ENCODE results near the gene IGF1. TPM values are rescaled to one million over a fixed set of nuclear protein-coding genes. Genes with fewer than 3 reads are reported as not detected.

The IGF1 gene
- polyA plus RNA-seq, 4 donors: 4.5 to 10.0 (median 8.0) TPM; not detected in 1

DNA sequence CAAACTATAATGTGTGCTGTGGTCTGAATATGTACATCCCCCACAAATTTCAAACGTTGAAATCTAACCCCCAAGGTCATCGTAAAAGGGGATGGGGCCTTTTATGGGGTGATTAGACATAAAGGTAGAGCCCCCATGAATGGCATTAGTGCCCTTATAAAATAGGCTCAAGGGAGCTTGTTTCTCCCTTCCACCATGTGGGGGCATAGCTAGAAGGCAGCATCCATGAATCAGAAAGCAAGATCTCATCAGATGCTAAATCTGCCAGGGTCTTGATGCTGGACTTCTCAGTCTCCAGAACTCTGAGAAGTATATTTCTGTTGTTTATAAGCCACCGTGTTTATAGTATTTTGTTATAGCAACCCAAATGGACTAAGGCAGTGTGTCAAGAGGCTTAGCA is 33.4 kb upstream of the IGF1 start:
- no peaks in the 10 kb centered on the region for H3K9me3 ChIP-seq (ENCODE audit: control insufficient read depth in 2 of 2, insufficient read depth in 1 of 2, low read depth in 1 of 2, low read length in 1 of 2)
- peaks cover 0 to 3% (median 0%) of the 10 kb centered on the region in 3 donors for H3K4me1 ChIP-seq (ENCODE audit: control insufficient read depth in 3 of 3, insufficient read depth in 2 of 3, low read depth in 1 of 3, low read length in 2 of 3)
- H3K27ac ChIP-seq (ENCODE audit: low read depth in 1 of 3, low read length in 2 of 3): no peak overlapping the region
- 68 to 86% (median 85%) methylated on average over 3 of the region's 3 CpGs for whole genome bisulfite sequencing, 3 donors
- H3K4me3 ChIP-seq (ENCODE audit: low read depth in 1 of 3, low read length in 3 of 3): no peak overlapping the region
- no peaks in the 10 kb centered on the region for H3K27me3 ChIP-seq (ENCODE audit: control insufficient read depth in 3 of 3, insufficient read depth in 3 of 3, low read length in 3 of 3)
- FAIRE-seq (no peak), DNase-seq (no peak)
- H3K36me3 ChIP-seq (ENCODE audit: control insufficient read depth in 3 of 3, insufficient read depth in 2 of 3, low read depth in 1 of 3, low read length in 3 of 3): no peaks in the 10 kb centered on the region

DNA sequence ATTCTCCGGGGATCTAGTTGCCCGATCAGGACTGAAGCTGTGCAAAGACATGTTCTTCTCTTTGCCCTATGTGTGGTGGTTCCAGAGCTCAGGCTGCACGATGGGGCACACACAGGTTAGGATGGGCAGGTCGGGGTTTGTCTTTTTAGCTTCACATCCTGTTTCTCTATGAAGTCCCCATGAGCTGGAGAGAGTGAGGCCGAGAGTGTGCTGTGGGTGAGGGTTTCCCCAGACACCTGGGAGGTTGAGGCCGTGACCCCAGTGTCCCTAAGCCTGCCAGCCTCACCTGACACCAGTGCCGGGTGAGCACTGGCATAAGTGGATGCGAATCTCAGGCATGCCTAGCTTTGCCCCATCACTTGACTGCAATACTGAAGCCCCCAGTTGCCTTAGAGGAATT is 32.9 kb upstream of the IGF1 start:
- peaks cover 0 to 3% (median 0%) of the 10 kb centered on the region in 3 donors for H3K4me1 ChIP-seq (ENCODE audit: control insufficient read depth in 3 of 3, insufficient read depth in 2 of 3, low read depth in 1 of 3, low read length in 2 of 3)
- no peaks in the 10 kb centered on the region for H3K36me3 ChIP-seq (ENCODE audit: control insufficient read depth in 3 of 3, insufficient read depth in 2 of 3, low read depth in 1 of 3, low read length in 3 of 3)
- no peak overlapping the region for H3K4me3 ChIP-seq (ENCODE audit: low read depth in 1 of 3, low read length in 3 of 3)
- no peaks in the 10 kb centered on the region for H3K9me3 ChIP-seq (ENCODE audit: control insufficient read depth in 2 of 2, insufficient read depth in 1 of 2, low read depth in 1 of 2, low read length in 1 of 2)
- H3K27ac ChIP-seq (ENCODE audit: low read depth in 1 of 3, low read length in 2 of 3): no peak overlapping the region
- H3K27me3 ChIP-seq (ENCODE audit: control insufficient read depth in 3 of 3, insufficient read depth in 3 of 3, low read length in 3 of 3): no peaks in the 10 kb centered on the region
- FAIRE-seq: no peak
- DNase-seq: no peak
- WGBS, 3 donors: 69 to 78% (median 72%) methylated on average over 8 of the region's 8 CpGs

DNA sequence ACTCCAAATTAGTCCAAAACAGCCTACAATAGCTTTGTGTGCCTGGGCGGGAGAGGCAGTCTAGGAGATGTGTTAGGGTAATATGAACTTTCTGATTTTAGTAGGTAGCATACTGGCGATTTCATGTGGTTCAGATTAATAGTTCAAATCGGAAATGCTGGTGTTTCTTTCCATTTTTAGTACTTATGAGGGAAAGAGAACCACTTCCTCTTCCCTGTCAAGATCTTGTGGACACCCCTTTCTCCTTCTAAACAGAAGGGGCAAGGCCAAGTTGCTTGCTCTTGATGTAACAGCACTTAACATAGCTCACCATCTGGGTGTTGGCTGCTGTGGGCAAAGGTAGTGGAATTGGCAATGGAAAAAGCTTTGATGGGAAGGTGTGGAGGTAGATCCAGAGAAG is 32.2 kb upstream of the IGF1 start:
- no peak overlapping the region for H3K4me3 ChIP-seq (ENCODE audit: low read depth in 1 of 3, low read length in 3 of 3)
- DNase-seq (peak in 1 of 2 donors; percentile 28), FAIRE-seq (no peak)
- peaks cover 0 to 3% (median 0%) of the 10 kb centered on the region in 3 donors for H3K4me1 ChIP-seq (ENCODE audit: control insufficient read depth in 3 of 3, insufficient read depth in 2 of 3, low read depth in 1 of 3, low read length in 2 of 3)
- H3K27me3 ChIP-seq (ENCODE audit: control insufficient read depth in 3 of 3, insufficient read depth in 3 of 3, low read length in 3 of 3): no peaks in the 10 kb centered on the region
- H3K9me3 ChIP-seq (ENCODE audit: control insufficient read depth in 2 of 2, insufficient read depth in 1 of 2, low read depth in 1 of 2, low read length in 1 of 2): no peaks in the 10 kb centered on the region
- 65 to 74% (median 73%) methylated on average over 3 of the region's 3 CpGs for WGBS, 3 donors
- no peak overlapping the region for H3K27ac ChIP-seq (ENCODE audit: low read depth in 1 of 3, low read length in 2 of 3)
- no peaks in the 10 kb centered on the region for H3K36me3 ChIP-seq (ENCODE audit: control insufficient read depth in 3 of 3, insufficient read depth in 2 of 3, low read depth in 1 of 3, low read length in 3 of 3)

DNA sequence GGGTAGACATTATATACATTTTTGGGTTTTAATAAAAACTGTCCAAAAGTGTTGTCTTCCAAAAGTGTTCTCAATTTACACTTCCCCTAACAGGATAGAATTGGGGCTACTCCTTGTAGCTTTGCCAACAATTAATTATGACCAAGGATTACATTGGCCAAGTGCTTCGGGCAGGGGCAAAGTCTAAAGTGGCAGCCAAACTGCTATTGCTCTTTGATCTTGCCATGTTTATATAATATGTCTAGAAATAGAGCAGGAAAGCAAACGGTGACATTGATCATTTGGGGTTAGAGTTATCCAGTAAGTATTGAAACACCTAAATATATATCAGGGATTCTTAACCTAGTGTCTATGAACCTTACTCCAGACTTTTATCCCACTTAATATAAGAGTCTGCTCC is 31.2 kb upstream of the IGF1 start:
- peaks cover 0 to 3% (median 0%) of the 10 kb centered on the region in 3 donors for H3K4me1 ChIP-seq (ENCODE audit: control insufficient read depth in 3 of 3, insufficient read depth in 2 of 3, low read depth in 1 of 3, low read length in 2 of 3)
- H3K4me3 ChIP-seq (ENCODE audit: low read depth in 1 of 3, low read length in 3 of 3): no peak overlapping the region
- no peak overlapping the region for H3K27ac ChIP-seq (ENCODE audit: low read depth in 1 of 3, low read length in 2 of 3)
- no peaks in the 10 kb centered on the region for H3K36me3 ChIP-seq (ENCODE audit: control insufficient read depth in 3 of 3, insufficient read depth in 2 of 3, low read depth in 1 of 3, low read length in 3 of 3)
- WGBS, 3 donors: 13 to 45% (median 21%) methylated on average over 2 of the region's 2 CpGs
- no peaks in the 10 kb centered on the region for H3K9me3 ChIP-seq (ENCODE audit: control insufficient read depth in 2 of 2, insufficient read depth in 1 of 2, low read depth in 1 of 2, low read length in 1 of 2)
- DNase-seq (peak in 1 of 2 donors; percentile 68), FAIRE-seq (no peak)
- H3K27me3 ChIP-seq (ENCODE audit: control insufficient read depth in 3 of 3, insufficient read depth in 3 of 3, low read length in 3 of 3): no peaks in the 10 kb centered on the region

DNA sequence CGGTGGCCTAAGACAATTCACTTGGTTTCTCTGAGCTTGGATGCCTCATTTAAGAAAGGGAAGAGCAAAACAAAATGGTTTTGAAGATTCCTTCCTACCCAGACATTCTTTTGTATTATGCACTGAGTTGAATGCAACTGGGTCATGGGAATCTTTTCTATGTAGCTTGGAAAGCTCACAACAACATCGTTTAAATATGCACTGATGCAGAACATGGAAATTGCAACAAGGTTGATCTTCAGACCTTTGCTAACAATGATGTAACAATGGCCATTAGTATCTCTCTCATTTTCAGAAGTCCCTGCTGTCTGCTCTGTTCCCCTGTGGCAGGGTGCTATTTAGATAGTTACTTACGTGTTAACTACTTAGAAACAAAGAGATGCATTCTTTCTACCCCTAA is 30.1 kb upstream of the IGF1 start:
- FAIRE-seq (no peak), DNase-seq (no peak)
- Histone ChIP-seq H3K4me1 (ENCODE audit: control insufficient read depth in 3 of 3, insufficient read depth in 2 of 3, low read depth in 1 of 3, low read length in 2 of 3) (peaks cover 0 to 3% (median 0%) of the 10 kb centered on the region in 3 donors), H3K36me3 (ENCODE audit: control insufficient read depth in 3 of 3, insufficient read depth in 2 of 3, low read depth in 1 of 3, low read length in 3 of 3) (no peaks in the 10 kb centered on the region), H3K27ac (ENCODE audit: low read depth in 1 of 3, low read length in 2 of 3) (no peak overlapping the region), H3K27me3 (ENCODE audit: control insufficient read depth in 3 of 3, insufficient read depth in 3 of 3, low read length in 3 of 3) (no peaks in the 10 kb centered on the region), H3K4me3 (ENCODE audit: low read depth in 1 of 3, low read length in 3 of 3) (no peak overlapping the region), H3K9me3 (ENCODE audit: control insufficient read depth in 2 of 2, insufficient read depth in 1 of 2, low read depth in 1 of 2, low read length in 1 of 2) (peaks cover 0 to 5% of the 10 kb centered on the region in 2 donors)
- 49 to 54% (median 49%) methylated on average over 3 of the region's 3 CpGs for WGBS, 3 donors

DNA sequence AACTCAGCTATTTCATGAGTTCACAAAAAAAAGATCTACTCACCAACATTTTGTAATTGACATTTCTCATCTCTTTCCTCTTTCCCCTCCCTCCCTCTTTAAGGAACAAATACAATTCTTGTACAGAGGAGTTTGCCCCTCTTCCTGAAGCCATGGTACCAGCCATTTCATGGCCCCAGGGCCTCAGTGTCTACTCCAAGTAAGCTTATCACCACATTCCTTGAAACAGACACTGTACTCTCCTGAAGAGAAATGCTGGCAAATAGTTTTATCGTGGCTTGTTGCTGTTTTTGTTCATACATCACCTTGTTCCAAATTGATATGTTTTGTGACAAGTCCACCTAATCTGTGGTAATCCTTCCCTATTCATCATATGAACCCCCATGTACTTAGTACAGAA is 29.7 kb upstream of the IGF1 start:
- DNase-seq (no peak), FAIRE-seq (no peak)
- H3K4me1 ChIP-seq (ENCODE audit: control insufficient read depth in 3 of 3, insufficient read depth in 2 of 3, low read depth in 1 of 3, low read length in 2 of 3): peaks cover 0 to 3% (median 0%) of the 10 kb centered on the region in 3 donors
- H3K27me3 ChIP-seq (ENCODE audit: control insufficient read depth in 3 of 3, insufficient read depth in 3 of 3, low read length in 3 of 3): no peaks in the 10 kb centered on the region
- H3K27ac ChIP-seq (ENCODE audit: low read depth in 1 of 3, low read length in 2 of 3): no peak overlapping the region
- 62 to 87% (median 72%) methylated on average over 1 of the region's 1 CpG for WGBS, 3 donors
- H3K9me3 ChIP-seq (ENCODE audit: control insufficient read depth in 2 of 2, insufficient read depth in 1 of 2, low read depth in 1 of 2, low read length in 1 of 2): peaks cover 0 to 5% of the 10 kb centered on the region in 2 donors
- H3K36me3 ChIP-seq (ENCODE audit: control insufficient read depth in 3 of 3, insufficient read depth in 2 of 3, low read depth in 1 of 3, low read length in 3 of 3): no peaks in the 10 kb centered on the region
- no peak overlapping the region for H3K4me3 ChIP-seq (ENCODE audit: low read depth in 1 of 3, low read length in 3 of 3)

DNA sequence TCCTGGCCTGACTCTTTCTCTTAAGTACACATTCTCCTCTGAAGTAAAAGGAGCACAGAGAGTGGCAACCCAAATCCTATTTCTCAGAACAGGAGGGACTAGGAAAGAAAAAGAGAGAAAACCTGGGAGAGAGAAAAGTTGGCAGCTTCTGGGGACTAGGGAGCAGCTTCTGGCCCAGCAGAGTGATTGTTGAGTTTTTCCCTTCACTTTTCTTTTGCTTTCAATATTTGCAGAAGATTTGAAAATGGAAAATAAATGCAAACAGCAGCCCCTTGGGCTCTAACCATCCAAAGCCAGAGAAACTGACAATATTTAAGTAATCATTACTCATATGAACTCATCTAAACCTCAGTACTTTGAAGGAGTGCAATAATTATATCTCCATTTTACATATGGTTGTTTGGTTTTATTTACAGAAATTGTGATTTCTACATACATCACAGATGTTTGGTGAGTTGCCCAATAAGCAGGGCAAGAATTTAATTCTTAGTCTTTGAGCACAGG is 28.8 kb upstream of the IGF1 start:
- Histone ChIP-seq H3K9me3 (ENCODE audit: control insufficient read depth in 2 of 2, insufficient read depth in 1 of 2, low read depth in 1 of 2, low read length in 1 of 2) (peaks cover 0 to 5% of the 10 kb centered on the region in 2 donors), H3K27ac (ENCODE audit: low read depth in 1 of 3, low read length in 2 of 3) (no peak overlapping the region), H3K36me3 (ENCODE audit: control insufficient read depth in 3 of 3, insufficient read depth in 2 of 3, low read depth in 1 of 3, low read length in 3 of 3) (no peaks in the 10 kb centered on the region), H3K4me3 (ENCODE audit: low read depth in 1 of 3, low read length in 3 of 3) (no peak overlapping the region), H3K27me3 (ENCODE audit: control insufficient read depth in 3 of 3, insufficient read depth in 3 of 3, low read length in 3 of 3) (no peaks in the 10 kb centered on the region), H3K4me1 (ENCODE audit: control insufficient read depth in 3 of 3, insufficient read depth in 2 of 3, low read depth in 1 of 3, low read length in 2 of 3) (peaks cover 0 to 3% (median 0%) of the 10 kb centered on the region in 3 donors)
- DNase-seq: no peak
- no peak for FAIRE-seq

DNA sequence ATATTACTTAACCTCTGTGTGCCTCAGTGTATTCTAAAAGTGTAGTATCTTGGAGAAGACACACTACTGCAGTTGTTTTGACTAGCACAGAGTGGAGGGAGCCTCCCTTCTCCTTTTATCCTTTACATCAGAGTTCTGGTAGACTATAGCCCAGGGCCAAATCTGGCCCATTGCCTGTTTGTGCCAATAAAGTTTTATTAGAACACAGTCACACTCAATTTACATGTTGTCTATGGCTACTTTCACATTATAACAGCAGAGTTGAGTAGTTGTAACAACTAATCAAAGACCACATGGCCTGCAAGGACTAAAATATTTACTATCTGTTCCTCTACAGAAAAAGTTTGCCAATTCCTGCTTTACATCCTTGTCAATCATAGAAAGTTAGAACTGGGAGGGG is 27.7 kb upstream of the IGF1 start:
- H3K27ac ChIP-seq (ENCODE audit: low read depth in 1 of 3, low read length in 2 of 3): no peak overlapping the region
- no peaks in the 10 kb centered on the region for H3K36me3 ChIP-seq (ENCODE audit: control insufficient read depth in 3 of 3, insufficient read depth in 2 of 3, low read depth in 1 of 3, low read length in 3 of 3)
- no peaks in the 10 kb centered on the region for H3K27me3 ChIP-seq (ENCODE audit: control insufficient read depth in 3 of 3, insufficient read depth in 3 of 3, low read length in 3 of 3)
- H3K9me3 ChIP-seq (ENCODE audit: control insufficient read depth in 2 of 2, insufficient read depth in 1 of 2, low read depth in 1 of 2, low read length in 1 of 2): peaks cover 0 to 5% of the 10 kb centered on the region in 2 donors
- peaks cover 0 to 3% (median 0%) of the 10 kb centered on the region in 3 donors for H3K4me1 ChIP-seq (ENCODE audit: control insufficient read depth in 3 of 3, insufficient read depth in 2 of 3, low read depth in 1 of 3, low read length in 2 of 3)
- FAIRE-seq (no peak), DNase-seq (no peak)
- no peak overlapping the region for H3K4me3 ChIP-seq (ENCODE audit: low read depth in 1 of 3, low read length in 3 of 3)

DNA sequence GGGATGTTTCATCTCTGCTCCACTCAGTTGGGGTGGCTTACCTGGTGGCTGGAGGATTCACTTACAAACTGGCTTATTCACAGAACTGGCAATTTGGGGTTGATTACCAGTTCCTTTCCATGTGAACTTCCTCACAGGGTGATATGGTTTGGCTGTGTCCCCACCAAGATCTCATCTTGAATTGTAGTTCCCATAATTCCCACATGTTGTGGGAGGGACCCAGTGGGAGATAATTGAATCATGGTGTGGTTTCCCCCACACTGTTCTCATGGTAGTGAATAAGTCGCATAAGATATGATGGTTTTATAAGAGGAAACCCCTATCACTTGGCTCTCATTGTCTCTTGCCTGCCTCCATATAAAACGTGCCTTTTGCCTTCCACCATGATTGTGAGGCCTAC is 26.9 kb upstream of the IGF1 start:
- Histone ChIP-seq H3K27me3 (ENCODE audit: control insufficient read depth in 3 of 3, insufficient read depth in 3 of 3, low read length in 3 of 3) (no peaks in the 10 kb centered on the region), H3K4me1 (ENCODE audit: control insufficient read depth in 3 of 3, insufficient read depth in 2 of 3, low read depth in 1 of 3, low read length in 2 of 3) (peaks cover 0 to under 1% (median 0%) of the 10 kb centered on the region in 3 donors), H3K27ac (ENCODE audit: low read depth in 1 of 3, low read length in 2 of 3) (no peak overlapping the region), H3K4me3 (ENCODE audit: low read depth in 1 of 3, low read length in 3 of 3) (no peak overlapping the region), H3K36me3 (ENCODE audit: control insufficient read depth in 3 of 3, insufficient read depth in 2 of 3, low read depth in 1 of 3, low read length in 3 of 3) (no peaks in the 10 kb centered on the region), H3K9me3 (ENCODE audit: control insufficient read depth in 2 of 2, insufficient read depth in 1 of 2, low read depth in 1 of 2, low read length in 1 of 2) (peaks cover 0 to 5% of the 10 kb centered on the region in 2 donors)
- WGBS, 3 donors: 0% methylated on average over 2 of the region's 2 CpGs
- DNase-seq (no peak), FAIRE-seq (no peak)

All from small intestine (tissue), 7 donors.